OCI-M1 (cell line): ENCODE results near the gene BTRC.
"Not testable (repeated sequence)": the region's sequence is repeated elsewhere in the genome, so short reads cannot be mapped to it uniquely, and the experiment has no call there.

Source experiments
- DNase-seq: peaks from one replicate; lab custom pipeline; 2025; lab: John Stamatoyannopoulos, UW

Gene BTRC

GRCh38 chr10:101388676-101389276 lies 34.8 kb downstream of the BTRC start:
- DNase-seq: no peak

- DNase-seq: not testable (repeated sequence)
These were observed 35.6 kb downstream of the BTRC start for GRCh38 chr10:101389532-101389931.

- no peak for DNase-seq
These were observed 36.1 kb downstream of the BTRC start for GRCh38 chr10:101389986-101390531.

GRCh38 chr10:101393378-101393777 lies 39.4 kb downstream of the BTRC start:
- no peak for DNase-seq

GRCh38 chr10:101394524-101395133 lies 40.7 kb downstream of the BTRC start:
- peak; percentile 73 for DNase-seq

GRCh38 chr10:101397140-101397539 lies 43.2 kb downstream of the BTRC start:
- peak; percentile 28 for DNase-seq

- no peak for DNase-seq
These were observed 46.6 kb downstream of the BTRC start for GRCh38 chr10:101400585-101400984.

- no peak for DNase-seq
These were observed 48.7 kb downstream of the BTRC start for GRCh38 chr10:101402711-101403110.

- no peak for DNase-seq
These were observed 49.2 kb downstream of the BTRC start for GRCh38 chr10:101403161-101403560.

GRCh38 chr10:101405001-101405400 lies 51.0 kb downstream of the BTRC start:
- no peak for DNase-seq

- DNase-seq: no peak
These were observed 57.6 kb downstream of the BTRC start for GRCh38 chr10:101411598-101411997.

GRCh38 chr10:101414034-101414433 lies 60.1 kb downstream of the BTRC start:
- DNase-seq: no peak

GRCh38 chr10:101415884-101416283 lies 61.9 kb downstream of the BTRC start:
- DNase-seq: no peak

GRCh38 chr10:101421967-101422366 lies 68.0 kb downstream of the BTRC start:
- not testable (repeated sequence) for DNase-seq

GRCh38 chr10:101425535-101425934 lies 71.6 kb downstream of the BTRC start:
- no peak for DNase-seq

GRCh38 chr10:101428036-101428435 lies 74.1 kb downstream of the BTRC start:
- no peak for DNase-seq

- DNase-seq: no peak
These were observed 75.5 kb downstream of the BTRC start for GRCh38 chr10:101429423-101429822.

- DNase-seq: no peak
These were observed 82.3 kb downstream of the BTRC start for GRCh38 chr10:101436302-101436701.

- no peak for DNase-seq
These were observed 85.0 kb downstream of the BTRC start for GRCh38 chr10:101438881-101439391.

- DNase-seq: peak; percentile 93
These were observed 87.8 kb downstream of the BTRC start for GRCh38 chr10:101441541-101442455.

- DNase-seq: no peak
These were observed 88.5 kb downstream of the BTRC start for GRCh38 chr10:101442456-101442800.

GRCh38 chr10:101444058-101444898 lies 90.3 kb downstream of the BTRC start:
- peak; percentile 79 for DNase-seq
